ENCODE results near the gene STK32B. TPM values are rescaled to one million over a fixed set of nuclear protein-coding genes. Genes with fewer than 3 reads are reported as not detected.
A peak's percentile ranks its signal among the peaks of the same experiment; 100 is the strongest.

STK32B gene
- total RNA-seq, 1 donor from 2014 or later = 4.2 TPM

- peak; percentile 74 for DNase-seq (ENCODE audit: low read depth)
- TF ChIP-seq CTCF (conservative IDR thresholded peaks at IDR 0.05; ENCODE audit: low read depth, low read length) = no peak
- H3K4me3 ChIP-seq (ENCODE audit: low read depth, low read length) = no peak overlapping the region
These were observed 86.6 kb downstream of the STK32B start for GRCh38 chr4:5137927-5138326.

- no peak overlapping the region for H3K4me3 ChIP-seq (ENCODE audit: low read depth, low read length)
- no peak for DNase-seq (ENCODE audit: low read depth)
- TF ChIP-seq CTCF (conservative IDR thresholded peaks at IDR 0.05; ENCODE audit: low read depth, low read length) = no peak
These were observed 87.1 kb downstream of the STK32B start for GRCh38 chr4:5138389-5138788.

GRCh38 chr4:5139141-5139540 lies 87.9 kb downstream of the STK32B start:
- TF ChIP-seq CTCF (conservative IDR thresholded peaks at IDR 0.05; ENCODE audit: low read depth, low read length) = no peak
- H3K4me3 ChIP-seq (ENCODE audit: low read depth, low read length) = no peak overlapping the region
- DNase-seq (ENCODE audit: low read depth) = no peak

- DNase-seq (ENCODE audit: low read depth) = no peak
- TF ChIP-seq CTCF (conservative IDR thresholded peaks at IDR 0.05; ENCODE audit: low read depth, low read length) = no peak
- H3K4me3 ChIP-seq (ENCODE audit: low read depth, low read length) = no peak overlapping the region
These were observed 90.5 kb downstream of the STK32B start for GRCh38 chr4:5141802-5142201.

GRCh38 chr4:5142726-5143125 lies 91.4 kb downstream of the STK32B start:
- DNase-seq (ENCODE audit: low read depth) = no peak
- TF ChIP-seq CTCF (conservative IDR thresholded peaks at IDR 0.05; ENCODE audit: low read depth, low read length) = peak; percentile 89

GRCh38 chr4:5143306-5143861 lies 92.1 kb downstream of the STK32B start:
- no peak overlapping the region for H3K4me3 ChIP-seq (ENCODE audit: low read depth, low read length)
- no peak for DNase-seq (ENCODE audit: low read depth)
- no peak for TF ChIP-seq CTCF (conservative IDR thresholded peaks at IDR 0.05; ENCODE audit: low read depth, low read length)

More at GRCh38 chr4:5142726-5143125, 91.4 kb downstream of the STK32B start:
- H3K4me3 ChIP-seq (ENCODE audit: low read depth, low read length) = no peak overlapping the region

- TF ChIP-seq CTCF (conservative IDR thresholded peaks at IDR 0.05; ENCODE audit: low read depth, low read length) = no peak
- no peak for DNase-seq (ENCODE audit: low read depth)
These were observed 92.7 kb downstream of the STK32B start for GRCh38 chr4:5143940-5144339.

More at GRCh38 chr4:5143940-5144339, 92.7 kb downstream of the STK32B start:
- no peak overlapping the region for H3K4me3 ChIP-seq (ENCODE audit: low read depth, low read length)
